GM19438 (cell line): Measurements from ENCODE around the gene OFD1.

Experiments used
- ATAC-seq: cut with Tn5 transposase; IDR thresholded peaks from one replicate; pipeline ENCODE4 v1.9.1; 2021; ENCODE audit warnings: low read depth; ENCODE audit not compliant: unreplicated experiment

Gene OFD1

DNA sequence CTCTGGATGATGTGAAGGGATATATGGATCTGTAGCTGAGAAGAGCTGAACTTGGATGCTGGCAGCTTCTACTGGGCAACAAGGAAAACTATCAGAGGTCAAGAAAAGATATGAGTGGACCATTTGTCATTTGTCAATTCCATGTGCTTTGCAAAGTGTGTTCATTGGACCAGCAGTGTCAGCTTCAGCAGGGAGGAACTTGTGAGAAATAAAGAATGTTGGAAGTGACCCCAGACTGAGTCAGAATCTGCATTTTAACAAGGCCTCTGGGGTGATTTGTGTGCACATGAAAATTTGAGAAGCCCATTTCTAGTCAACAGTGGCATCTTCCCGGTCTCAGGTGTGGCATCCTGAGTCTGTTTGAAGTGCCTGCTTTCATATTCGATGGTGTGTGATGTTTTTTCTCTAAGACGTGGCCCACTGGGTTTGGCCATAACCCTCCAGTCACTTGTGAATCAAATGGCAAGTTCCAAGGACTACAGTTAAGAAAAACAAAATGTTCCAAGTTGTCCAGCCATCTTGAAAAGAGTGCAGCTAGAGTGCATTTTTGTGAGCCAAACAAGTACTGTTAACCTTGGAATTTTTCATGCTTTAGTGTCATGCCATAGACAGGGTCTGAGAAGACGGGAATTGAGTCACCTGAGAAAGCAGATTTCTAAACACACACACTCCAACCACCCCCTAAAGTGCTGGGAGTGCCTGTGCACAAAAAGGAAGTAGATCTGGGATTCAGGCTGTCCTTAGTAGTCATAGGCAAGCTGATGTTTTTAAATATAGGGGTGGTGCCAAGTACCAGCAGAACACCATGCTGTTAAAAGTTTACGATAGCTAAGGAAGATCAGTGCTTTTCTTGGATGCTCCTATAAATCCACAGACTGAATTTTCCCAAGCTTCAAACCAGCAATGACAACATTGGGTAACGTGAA is 55.9 kb downstream of the OFD1 start:
- ATAC-seq = no peak

DNA sequence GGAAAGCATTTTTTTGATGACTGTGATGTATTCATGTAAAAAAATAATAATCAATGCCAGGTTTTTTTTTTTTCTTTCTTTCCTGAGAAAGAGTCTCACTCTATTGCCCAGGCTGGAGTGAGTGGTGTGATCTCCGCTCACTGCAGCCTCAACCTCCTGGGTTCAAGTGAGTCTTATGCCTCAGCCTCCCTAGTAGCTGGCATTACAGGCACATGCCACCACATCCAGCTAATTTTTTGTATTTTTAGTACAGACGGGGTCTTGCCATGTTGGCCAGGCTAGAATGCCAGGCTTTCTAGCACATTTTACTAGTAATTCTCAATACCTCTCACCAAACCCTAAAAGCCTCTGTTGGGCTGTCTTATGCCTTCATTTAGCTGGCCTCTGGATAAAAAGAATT is 56.6 kb downstream of the OFD1 start:
- no peak for ATAC-seq

DNA sequence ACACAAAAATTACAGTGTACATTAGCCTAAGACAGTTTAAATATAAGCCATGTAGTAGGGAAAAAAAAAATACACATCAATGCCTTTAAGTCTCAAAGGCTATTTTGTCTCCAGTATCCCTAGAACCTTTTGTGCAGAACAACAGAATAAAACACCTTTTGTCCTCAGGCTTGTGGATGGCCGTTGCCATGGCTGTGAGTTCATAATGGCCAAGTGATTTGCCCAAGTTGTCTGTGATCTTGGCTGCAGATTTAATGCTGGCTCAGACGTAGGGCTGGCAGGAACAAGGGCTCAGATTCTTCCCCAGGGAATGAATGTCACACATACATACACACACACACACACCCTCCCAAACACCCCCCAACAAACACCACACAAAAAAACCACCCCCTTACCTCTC is 57.0 kb downstream of the OFD1 start:
- no peak for ATAC-seq

DNA sequence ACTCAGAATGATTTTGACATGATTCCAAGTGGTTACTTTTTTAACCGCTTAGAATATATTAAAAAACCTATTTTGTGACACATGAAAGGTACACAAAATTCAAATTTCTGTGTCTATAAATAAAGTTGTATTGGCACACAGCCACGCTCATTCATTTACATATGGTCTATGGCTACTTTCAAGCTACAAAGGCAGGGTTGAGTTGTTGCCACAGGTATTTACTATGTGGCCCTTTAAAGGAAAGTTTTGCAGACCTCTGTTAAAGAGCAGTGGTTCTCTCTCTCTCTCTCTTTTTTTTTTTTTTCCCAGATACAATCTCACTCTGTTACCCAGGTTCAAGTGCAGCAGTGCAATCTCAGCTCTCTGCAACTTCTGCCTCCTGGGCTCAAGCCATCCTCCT is 59.3 kb downstream of the OFD1 start:
- ATAC-seq = no peak

DNA sequence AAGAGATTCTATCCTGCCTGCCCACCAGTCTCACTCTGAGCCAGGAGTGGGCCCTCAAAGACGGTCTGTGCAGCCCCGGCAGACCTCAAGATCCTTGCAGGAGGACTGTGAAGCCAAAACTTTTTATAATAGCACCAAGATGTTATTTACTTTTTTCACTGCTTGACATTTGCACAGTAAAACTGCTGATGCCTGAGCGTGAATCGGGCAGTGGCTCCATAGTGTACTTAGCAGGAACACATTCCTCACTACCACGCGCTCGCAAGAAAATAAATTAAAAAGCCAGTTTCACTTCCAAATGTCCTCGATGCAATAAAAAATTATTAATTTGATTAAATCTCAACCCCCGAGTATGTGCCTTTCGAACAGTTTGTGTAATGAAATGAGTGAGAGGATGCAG is 59.9 kb downstream of the OFD1 start:
- no peak for ATAC-seq

DNA sequence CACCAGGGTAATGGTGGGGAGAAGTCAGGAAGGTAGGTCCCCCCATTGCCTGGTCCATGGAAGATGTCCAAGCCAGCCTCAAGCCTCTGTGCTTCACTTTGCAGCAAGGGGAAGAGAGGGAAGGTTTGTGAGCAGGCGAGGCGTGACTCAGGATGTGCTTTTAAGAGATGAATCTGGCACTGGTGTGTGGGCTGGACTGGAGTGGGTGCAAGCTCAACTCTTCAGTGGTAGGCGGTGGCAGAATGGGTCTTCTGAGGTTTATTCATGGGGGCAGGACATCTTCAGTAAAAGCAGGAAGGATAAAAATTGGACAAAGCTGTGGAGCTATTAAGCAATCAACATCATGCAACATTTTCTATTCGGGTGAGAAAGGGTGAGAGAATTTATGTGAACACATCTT is 63.0 kb downstream of the OFD1 start:
- no peak for ATAC-seq

DNA sequence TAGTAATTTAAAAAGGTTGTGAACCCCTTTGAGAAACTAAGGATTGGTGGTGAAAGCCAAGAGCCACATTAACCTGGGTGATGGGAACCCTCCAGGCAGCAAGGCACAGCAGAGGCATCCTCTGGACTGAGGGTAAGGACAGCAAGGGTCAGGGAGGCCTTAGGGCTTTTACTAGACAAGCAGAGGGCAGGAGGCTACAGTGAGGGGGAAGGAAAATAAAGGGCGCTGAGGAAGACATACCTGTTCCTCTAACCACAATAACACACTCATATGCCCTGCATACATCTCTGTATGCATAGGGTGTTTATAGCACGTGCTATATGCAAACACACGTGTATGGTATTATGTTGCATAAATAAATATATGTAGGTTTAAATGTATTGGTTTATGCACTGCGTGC is 63.6 kb downstream of the OFD1 start:
- no peak for ATAC-seq

DNA sequence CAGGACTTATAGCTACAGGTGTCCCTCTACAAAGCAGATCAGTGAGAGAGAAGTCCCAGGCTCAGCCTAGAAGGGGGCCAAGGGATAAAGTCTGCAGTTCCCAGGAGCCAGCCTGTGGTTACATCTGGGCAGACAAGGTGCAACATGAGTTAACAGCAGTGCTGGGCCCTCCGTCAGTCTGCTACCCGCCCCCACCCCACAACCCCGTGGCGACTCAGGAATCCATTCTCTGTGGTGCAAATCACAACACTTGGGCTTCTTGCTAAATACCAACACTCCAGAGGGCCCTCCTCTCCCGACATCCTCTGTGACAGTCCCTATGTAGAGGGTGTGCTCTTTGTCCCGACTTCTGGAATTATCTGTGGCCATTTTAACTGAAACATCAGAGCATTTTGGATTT is 68.6 kb downstream of the OFD1 start:
- ATAC-seq = no peak

DNA sequence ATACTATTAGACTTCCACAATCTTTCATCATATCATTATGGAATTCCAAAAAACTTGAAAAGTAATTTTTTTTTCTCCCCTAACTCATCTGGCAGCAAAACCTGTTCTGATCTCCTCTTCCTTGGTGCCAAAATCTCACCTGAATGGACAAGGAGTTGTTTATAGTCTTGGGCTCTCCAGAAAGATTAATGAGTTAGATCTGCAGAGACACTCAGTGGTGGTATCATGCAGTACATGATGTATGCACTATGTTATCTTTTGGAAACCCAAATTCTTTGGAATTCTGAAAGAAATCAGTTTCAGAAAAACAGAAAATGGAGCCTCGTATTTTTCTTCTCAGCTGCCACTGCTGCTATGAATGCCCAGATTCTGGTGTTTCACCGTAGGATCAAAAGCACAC is 70.7 kb downstream of the OFD1 start:
- ATAC-seq = no peak

DNA sequence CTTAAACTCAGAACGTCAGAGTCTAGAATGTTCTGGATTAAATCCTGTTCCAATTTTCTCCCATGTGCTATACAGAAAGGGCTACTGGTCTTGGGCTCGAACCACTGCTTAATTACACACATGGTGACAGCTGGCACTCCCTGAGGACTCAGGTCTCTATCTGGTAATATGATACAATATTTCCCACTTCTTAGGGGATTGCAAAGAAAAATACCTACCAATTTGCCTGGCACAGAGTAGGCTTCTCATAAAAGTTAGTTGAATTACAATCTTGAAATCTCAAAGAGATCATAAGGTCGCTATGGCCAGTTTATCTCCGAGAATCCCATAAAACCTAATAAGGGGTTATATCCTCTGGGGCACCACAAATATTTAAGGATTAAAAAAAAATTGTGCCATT is 73.7 kb downstream of the OFD1 start:
- no peak for ATAC-seq

DNA sequence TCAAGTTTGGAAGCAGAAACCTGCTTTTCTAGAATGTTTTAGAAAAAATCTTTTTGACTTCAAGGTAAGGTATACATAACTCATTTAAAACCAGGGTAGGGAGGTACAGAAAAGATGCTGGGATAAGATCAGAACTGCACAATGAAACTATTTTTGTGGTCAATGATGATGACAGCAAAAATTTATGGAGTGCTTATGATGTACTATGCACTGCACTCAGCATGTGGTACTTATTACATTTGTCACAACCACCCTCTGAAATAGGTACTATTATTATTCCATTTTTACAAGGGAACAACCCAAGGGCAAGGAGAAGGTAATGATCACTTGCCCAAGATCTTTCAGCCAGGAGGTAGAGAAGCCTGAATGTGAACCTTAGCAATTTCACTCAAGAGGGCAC is 74.3 kb downstream of the OFD1 start:
- no peak for ATAC-seq

DNA sequence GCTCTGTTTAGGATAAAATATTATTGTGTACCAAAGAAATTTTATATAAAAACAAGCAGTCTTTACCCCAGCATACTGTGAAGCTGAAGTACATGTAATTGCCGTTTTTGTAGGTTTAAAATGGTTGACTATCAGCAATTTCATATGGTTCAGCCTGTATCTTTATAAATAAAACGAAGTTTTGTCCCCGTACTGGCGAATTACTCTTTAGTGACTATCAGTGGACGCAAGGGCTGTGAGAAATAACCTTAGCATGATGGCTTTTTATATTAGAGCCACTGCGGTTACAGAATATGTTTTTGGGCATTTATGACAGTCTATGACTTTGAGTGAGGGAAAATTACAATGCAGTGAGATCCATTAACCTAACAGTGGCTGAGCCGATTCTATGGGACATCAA is 81.1 kb downstream of the OFD1 start:
- ATAC-seq = no peak

DNA sequence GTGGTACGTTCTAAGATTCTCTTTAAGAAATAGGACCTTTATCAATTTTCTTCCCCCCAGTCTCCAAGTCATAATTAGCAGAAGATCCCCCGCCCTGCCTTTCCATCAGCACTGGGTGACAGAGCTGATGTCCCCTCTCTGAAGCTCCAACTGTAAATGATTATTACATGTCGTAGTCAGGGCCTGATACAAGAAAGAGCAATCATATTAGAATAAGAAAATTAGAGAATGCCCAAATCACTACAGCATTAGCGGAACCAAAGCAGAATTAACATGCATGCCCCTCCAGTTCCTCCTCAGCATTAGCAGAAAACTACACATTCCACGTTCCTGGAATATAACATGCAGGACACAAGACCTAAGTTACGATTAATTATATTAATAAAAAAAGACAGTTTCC is 81.6 kb downstream of the OFD1 start:
- no peak for ATAC-seq

DNA sequence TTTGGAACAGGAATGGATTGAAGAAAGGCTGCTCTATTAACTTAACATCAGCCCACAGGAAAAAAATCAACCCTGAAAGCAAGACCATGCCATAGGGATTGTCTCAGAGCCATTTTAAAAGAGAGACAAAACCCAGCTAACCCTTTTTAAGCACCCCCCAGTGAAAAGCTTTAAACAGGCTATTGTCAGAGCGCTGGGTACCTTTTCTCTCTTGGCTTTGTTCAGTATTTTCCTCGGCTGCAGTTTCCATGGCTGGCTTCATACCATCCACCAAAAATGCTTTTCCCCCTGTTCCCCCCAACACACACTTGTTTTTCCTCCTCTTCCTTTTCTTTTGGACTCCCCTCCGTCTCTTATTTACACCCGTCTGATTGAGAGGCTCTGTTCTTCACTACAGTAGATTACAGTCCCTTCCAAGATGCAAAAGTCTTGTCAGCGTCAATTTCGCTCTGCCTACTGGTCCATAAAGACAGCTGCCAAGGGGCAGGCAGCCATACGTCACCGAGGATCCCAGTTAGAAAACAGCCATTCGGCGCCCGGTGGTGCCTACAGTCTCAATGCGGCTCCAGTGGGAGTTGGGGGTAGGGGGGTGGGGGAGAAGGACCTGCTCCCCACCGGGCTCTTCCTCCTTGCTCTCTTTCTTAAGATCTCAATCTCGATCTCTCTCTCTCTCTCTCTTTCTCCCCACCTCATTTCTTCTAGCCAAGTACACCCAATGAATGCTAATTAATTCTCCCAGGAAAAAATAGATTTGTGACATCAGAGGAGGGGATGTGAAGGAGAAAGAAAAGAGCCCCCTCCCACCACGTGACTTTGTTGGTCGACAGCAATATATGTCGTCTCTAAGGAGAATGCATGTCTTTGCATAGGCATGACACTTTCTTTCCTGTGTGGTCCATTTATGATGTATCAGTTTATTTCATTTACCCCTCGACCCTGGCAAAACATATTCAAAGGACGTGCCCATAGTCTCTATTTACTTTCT is 82.4 kb downstream of the OFD1 start, which contains the start of gene GPM6B:
Gene GPM6B, minus strand, starts transcription at position 451 of the 985 bp plus-strand sequence. Its CDS starts 189 bp downstream, at position 262.
- no peak for ATAC-seq
